Measurements from ENCODE around the gene ABI3BP. TPM values are rescaled to one million over a fixed set of nuclear protein-coding genes. Genes with fewer than 3 reads are reported as not detected.

The ABI3BP gene
- total RNA-seq, 1 donor from 2014 or later: 23.6 TPM

- intact Hi-C loops (cut with micrococcal nuclease): no loop called here
- H3K9me3 ChIP-seq (replicated peaks): no peaks in the 10 kb centered on the region
- peaks cover 62% of the 10 kb centered on the region for H3K4me1 ChIP-seq
- peak overlapping the region; percentile 96 for H3K27ac ChIP-seq (replicated peaks)
- H3K27me3 ChIP-seq (ENCODE audit: low read depth): peaks cover 4% of the 10 kb centered on the region
- peaks cover 19% of the 10 kb centered on the region for H3K36me3 ChIP-seq
- DNase-seq: no peak
- H3K4me3 ChIP-seq: peak overlapping the region; percentile 82
- TF ChIP-seq CTCF (IDR thresholded peaks at IDR 0.05; ENCODE audit: borderline replicate concordance): peak; percentile 21
Measured at GRCh38 chr3:100710261-100710968, 282.8 kb downstream of the ABI3BP start.

GRCh38 chr3:100709842-100710260 is 283.4 kb downstream of the ABI3BP start:
- Histone ChIP-seq H3K4me3 (peak overlapping the region; percentile 82), H3K36me3 (peaks cover 13% of the 10 kb centered on the region), H3K27me3 (ENCODE audit: low read depth) (peaks cover 8% of the 10 kb centered on the region), H3K4me1 (peaks cover 56% of the 10 kb centered on the region), H3K27ac (replicated peaks) (peak overlapping the region; percentile 96), H3K9me3 (replicated peaks) (no peaks in the 10 kb centered on the region)
- intact Hi-C loops (cut with micrococcal nuclease): no loop called here
- no peak for TF ChIP-seq CTCF (IDR thresholded peaks at IDR 0.05; ENCODE audit: borderline replicate concordance)
- no peak for DNase-seq

DNA sequence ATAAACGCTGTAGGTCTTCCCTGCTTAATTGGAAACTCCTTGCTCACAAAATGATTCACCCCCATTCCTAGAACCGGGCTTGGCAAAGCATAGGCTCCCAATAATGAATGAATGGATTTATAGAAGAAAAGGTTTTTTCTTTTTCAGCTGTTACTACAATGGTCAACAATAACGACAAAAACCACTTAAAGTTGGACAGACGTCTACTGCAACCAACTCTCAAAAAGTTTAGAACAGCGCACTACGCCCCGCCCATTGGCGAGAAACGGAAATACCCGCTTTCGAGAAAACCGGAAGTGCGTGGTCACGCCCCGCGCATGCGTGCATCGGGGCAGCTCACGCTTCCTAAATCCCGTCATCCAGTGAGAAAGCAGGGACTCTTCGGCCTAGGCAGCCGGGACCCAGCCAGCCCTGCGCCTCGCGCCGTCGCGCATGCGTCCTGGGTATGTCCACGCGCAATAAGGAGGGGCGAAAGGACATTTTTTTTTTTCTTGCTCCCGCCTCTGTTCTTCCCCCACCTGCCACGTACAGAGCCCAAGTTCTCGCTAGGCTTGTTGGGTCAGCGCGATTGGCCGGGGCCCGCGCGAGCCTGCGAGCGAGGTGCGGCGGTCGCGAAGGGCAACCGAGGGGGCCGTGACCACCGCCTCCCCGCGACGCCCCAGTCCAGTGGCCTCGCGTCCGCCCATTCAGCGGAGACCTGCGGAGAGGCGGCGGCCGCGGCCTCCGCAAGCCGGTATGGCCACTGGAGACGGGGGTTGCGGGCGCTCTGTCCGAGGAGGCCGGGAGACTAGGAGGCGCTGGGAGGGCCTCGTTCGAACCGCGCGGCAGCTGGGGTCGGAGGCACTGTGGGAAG is 284.0 kb downstream of the ABI3BP start, which contains the start of gene TFG:
TFG (plus strand) TSS at position 506 of the 853 bp plus-strand sequence. CDS start 4,192 bp downstream, outside the sequence.
- no peak for TF ChIP-seq CTCF (IDR thresholded peaks at IDR 0.05; ENCODE audit: borderline replicate concordance)
- H3K27ac ChIP-seq (replicated peaks): peak within 1 kb of the TSS; percentile 96
- intact Hi-C loops (cut with micrococcal nuclease): no loop called here
- H3K36me3 ChIP-seq: peaks cover 7% of the 10 kb centered on the region
- peaks cover 8% of the 10 kb centered on the region for H3K27me3 ChIP-seq (ENCODE audit: low read depth)
- H3K9me3 ChIP-seq (replicated peaks): no peaks in the 10 kb centered on the region
- DNase-seq: peak; percentile 98
- H3K4me3 ChIP-seq: peak within 1 kb of the TSS; percentile 82
- H3K4me1 ChIP-seq: peaks cover 50% of the 10 kb centered on the region

DNA sequence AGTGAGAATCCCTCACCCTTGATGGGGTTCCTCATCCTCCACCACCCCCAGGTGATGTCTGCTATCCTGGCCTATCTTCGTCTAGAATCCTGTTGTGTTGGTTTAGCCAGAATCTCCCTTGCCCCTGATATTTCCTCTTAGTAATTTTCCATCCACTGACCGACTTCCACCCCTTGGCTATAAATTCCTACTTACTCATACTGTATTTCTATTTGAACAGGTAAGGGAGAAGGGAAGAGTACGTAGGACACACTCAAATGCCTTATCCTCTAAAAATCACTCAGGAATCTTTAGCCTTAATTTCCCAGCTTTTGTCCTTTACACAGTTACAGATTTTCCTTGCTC is 284.6 kb downstream of the ABI3BP start:
- intact Hi-C loops (cut with micrococcal nuclease): no loop called here

More for the DNA sequence above, 284.6 kb downstream of the ABI3BP start:
- Histone ChIP-seq H3K27me3 (ENCODE audit: low read depth) (peaks cover 8% of the 10 kb centered on the region), H3K27ac (replicated peaks) (peak overlapping the region; percentile 96), H3K36me3 (peaks cover 1% of the 10 kb centered on the region), H3K4me3 (peak overlapping the region; percentile 82), H3K4me1 (peaks cover 44% of the 10 kb centered on the region), H3K9me3 (replicated peaks) (no peaks in the 10 kb centered on the region)
- TF ChIP-seq CTCF (IDR thresholded peaks at IDR 0.05; ENCODE audit: borderline replicate concordance): no peak
- no peak for DNase-seq
